ENCODE data around the gene SLC9C1.

DNA sequence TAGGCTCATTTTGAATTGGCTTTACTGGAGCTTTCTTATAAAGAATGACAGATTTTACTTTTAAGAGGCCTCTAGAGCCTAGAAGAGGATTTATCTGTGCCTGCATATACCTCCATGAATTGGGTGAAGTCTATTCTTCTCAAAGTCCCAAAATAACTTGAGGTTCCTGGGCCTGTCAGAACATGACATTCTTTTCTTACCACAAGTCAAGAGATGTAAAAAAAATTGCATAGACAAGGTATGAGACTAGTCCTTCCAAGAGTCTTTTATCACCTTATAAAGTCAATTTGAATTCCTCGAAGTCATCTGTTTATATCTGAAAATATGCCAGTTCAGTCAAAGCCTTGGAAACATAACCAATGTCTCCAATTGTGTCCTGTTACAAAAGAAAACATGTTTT, 21.8 kb upstream of the SLC9C1 start:
- TF ChIP-seq GATA2 (IDR thresholded peaks at IDR 0.05; ENCODE audit: low read depth, low read length) (no peak), GATA3 (IDR thresholded peaks at IDR 0.05; ENCODE audit: low read depth, low read length) (no peak)

Data from SH-SY5Y (cell line).